Stomach (tissue), 4 donors: ENCODE measurements around the gene UBE2G1.

Experiments used
- CTCF ChIP-seq, 7 experiments: fragments of 450-650 bp in 4 of 7; fragments of 200-600 bp in 3 of 7; sonication (generic) in 3 of 7; IDR thresholded peaks; one replicate each; pipeline ENCODE4 v1.5.1; 2016 to 2019; ENCODE audit warnings: antibody characterized with exemption in 7 of 7, control low read depth in 2 of 7, mild to moderate bottlenecking in 1 of 7
- EP300 ChIP-seq: sonication (generic); formaldehyde crosslinking; IDR thresholded peaks from one replicate; pipeline ENCODE4 v1.6.1; 2017; ENCODE audit warnings: antibody characterized with exemption

DNA sequence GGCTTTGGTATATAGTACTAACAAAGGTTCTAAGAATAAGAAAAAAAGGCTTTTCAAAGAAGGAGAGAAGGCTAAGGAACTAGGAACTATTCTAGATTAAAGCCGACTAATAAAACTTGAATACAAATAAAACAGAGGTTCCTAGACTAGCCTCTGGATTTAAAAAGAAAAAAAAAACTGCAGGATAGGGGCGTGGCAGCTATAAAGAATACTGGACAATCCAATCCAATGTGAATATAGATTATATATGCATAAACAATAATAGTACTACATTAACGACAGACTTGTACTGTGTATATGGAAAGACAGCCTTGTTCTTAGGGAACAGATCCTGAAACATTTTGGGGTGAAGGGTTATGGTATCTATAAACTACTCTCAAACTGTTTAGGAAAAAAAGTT lies 78.8 kb downstream of the UBE2G1 start:
- no peak for TF ChIP-seq CTCF (IDR thresholded peaks at IDR 0.05)
- no peak for TF ChIP-seq EP300
